WTC11 (cell line): Measurements from ENCODE around the gene PPAN.

Experiments used
- AR ChIP-seq: fragments of 250-450 bp; sonication (Bioruptor Pico); IDR thresholded peaks from 2 replicates; pipeline ENCODE4 v1.9.0; 2021; ENCODE audit warnings: mild to moderate bottlenecking
- ATF1 ChIP-seq: sonication (generic); formaldehyde crosslinking; IDR thresholded peaks from 2 replicates; pipeline ENCODE4 v1.8.1; 2023; ENCODE audit warnings: mild to moderate bottlenecking, moderate library complexity, missing genetic modification reagents
- CREB1 ChIP-seq: sonication (generic); formaldehyde crosslinking; IDR thresholded peaks from 2 replicates; pipeline ENCODE4 v1.8.0; 2023; ENCODE audit warnings: mild to moderate bottlenecking, missing genetic modification reagents
- FOXP1 ChIP-seq: sonication (generic); formaldehyde crosslinking; IDR thresholded peaks from 2 replicates; pipeline ENCODE4 v1.8.0; 2022; ENCODE audit warnings: missing genetic modification reagents, mild to moderate bottlenecking, moderate library complexity, borderline replicate concordance
- KAT7 ChIP-seq: sonication (generic); formaldehyde crosslinking; IDR thresholded peaks from 2 replicates; pipeline ENCODE4 v1.8.1; 2023; ENCODE audit warnings: missing genetic modification reagents, mild to moderate bottlenecking, borderline replicate concordance
- MAX ChIP-seq: sonication (generic); formaldehyde crosslinking; IDR thresholded peaks from 2 replicates; pipeline ENCODE4 v1.8.0; 2022; ENCODE audit warnings: mild to moderate bottlenecking, missing genetic modification reagents
- SP1 ChIP-seq: sonication (generic); formaldehyde crosslinking; conservative IDR thresholded peaks from 2 replicates; pipeline ENCODE4 v1.8.1; 2022; ENCODE audit warnings: missing genetic modification reagents
- TEAD4 ChIP-seq: sonication (generic); formaldehyde crosslinking; IDR thresholded peaks from 2 replicates; pipeline ENCODE4 v1.8.0; 2022; ENCODE audit warnings: mild to moderate bottlenecking, missing genetic modification reagents
- ZNF121 ChIP-seq: sonication (generic); formaldehyde crosslinking; IDR thresholded peaks from 2 replicates; pipeline ENCODE4 v1.8.0; 2023; ENCODE audit warnings: missing genetic modification reagents
- ZNF416 ChIP-seq: fragments of 250-450 bp; sonication (Bioruptor Pico); IDR thresholded peaks from 2 replicates; pipeline ENCODE4 v1.9.0; 2021; ENCODE audit warnings: mild to moderate bottlenecking, inconsistent platforms
- TF ChIP-seq, protein P1 (sequence below): fragments of 200-600 bp; IDR thresholded peaks from 2 replicates; pipeline ENCODE4 v1.8.0; 2022; ENCODE audit warnings: antibody characterized with exemption
- TF ChIP-seq, protein P2 (sequence below): sonication (generic); formaldehyde crosslinking; IDR thresholded peaks from 2 replicates; pipeline ENCODE4 v1.8.1; 2023; ENCODE audit warnings: mild to moderate bottlenecking, missing genetic modification reagents, moderate library complexity
- TF ChIP-seq, protein P3 (sequence below): sonication (generic); formaldehyde crosslinking; IDR thresholded peaks from 2 replicates; pipeline ENCODE4 v1.8.0; 2022; ENCODE audit warnings: mild to moderate bottlenecking, missing genetic modification reagents

DNA sequence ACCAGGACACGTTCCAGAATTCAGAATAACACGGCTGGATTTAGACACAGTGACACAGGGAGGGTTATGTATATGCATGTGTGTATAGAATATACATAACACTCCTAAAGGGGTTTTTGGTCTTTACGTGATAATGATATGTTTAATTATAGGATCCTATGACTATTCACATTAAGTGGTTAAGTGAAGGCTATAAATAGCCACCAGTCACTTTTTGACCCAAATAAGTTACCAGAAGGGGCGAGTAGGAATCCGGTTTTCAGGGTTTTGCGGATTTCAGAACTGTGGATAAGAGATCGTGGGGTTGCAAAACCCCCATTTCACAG is 10.6 kb upstream of the PPAN start:
- TF ChIP-seq, protein P1, sequence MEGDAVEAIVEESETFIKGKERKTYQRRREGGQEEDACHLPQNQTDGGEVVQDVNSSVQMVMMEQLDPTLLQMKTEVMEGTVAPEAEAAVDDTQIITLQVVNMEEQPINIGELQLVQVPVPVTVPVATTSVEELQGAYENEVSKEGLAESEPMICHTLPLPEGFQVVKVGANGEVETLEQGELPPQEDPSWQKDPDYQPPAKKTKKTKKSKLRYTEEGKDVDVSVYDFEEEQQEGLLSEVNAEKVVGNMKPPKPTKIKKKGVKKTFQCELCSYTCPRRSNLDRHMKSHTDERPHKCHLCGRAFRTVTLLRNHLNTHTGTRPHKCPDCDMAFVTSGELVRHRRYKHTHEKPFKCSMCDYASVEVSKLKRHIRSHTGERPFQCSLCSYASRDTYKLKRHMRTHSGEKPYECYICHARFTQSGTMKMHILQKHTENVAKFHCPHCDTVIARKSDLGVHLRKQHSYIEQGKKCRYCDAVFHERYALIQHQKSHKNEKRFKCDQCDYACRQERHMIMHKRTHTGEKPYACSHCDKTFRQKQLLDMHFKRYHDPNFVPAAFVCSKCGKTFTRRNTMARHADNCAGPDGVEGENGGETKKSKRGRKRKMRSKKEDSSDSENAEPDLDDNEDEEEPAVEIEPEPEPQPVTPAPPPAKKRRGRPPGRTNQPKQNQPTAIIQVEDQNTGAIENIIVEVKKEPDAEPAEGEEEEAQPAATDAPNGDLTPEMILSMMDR, result no peak
- TF ChIP-seq AR (CRISPR knock-in tag) (no peak), SP1 (CRISPR knock-in tag) (no peak), ZNF416 (no peak), TEAD4 (no peak), MAX (CRISPR knock-in tag) (no peak), ZNF121 (no peak), ATF1 (no peak), FOXP1 (CRISPR knock-in tag) (no peak), KAT7 (no peak), CREB1 (no peak)
- TF ChIP-seq, protein P2, sequence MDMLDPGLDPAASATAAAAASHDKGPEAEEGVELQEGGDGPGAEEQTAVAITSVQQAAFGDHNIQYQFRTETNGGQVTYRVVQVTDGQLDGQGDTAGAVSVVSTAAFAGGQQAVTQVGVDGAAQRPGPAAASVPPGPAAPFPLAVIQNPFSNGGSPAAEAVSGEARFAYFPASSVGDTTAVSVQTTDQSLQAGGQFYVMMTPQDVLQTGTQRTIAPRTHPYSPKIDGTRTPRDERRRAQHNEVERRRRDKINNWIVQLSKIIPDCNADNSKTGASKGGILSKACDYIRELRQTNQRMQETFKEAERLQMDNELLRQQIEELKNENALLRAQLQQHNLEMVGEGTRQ, result no peak
- TF ChIP-seq, protein P3, sequence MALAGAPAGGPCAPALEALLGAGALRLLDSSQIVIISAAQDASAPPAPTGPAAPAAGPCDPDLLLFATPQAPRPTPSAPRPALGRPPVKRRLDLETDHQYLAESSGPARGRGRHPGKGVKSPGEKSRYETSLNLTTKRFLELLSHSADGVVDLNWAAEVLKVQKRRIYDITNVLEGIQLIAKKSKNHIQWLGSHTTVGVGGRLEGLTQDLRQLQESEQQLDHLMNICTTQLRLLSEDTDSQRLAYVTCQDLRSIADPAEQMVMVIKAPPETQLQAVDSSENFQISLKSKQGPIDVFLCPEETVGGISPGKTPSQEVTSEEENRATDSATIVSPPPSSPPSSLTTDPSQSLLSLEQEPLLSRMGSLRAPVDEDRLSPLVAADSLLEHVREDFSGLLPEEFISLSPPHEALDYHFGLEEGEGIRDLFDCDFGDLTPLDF (CRISPR knock-in tag), result no peak
